ENCODE data around the gene CHPF2.

The CHPF2 gene

DNA sequence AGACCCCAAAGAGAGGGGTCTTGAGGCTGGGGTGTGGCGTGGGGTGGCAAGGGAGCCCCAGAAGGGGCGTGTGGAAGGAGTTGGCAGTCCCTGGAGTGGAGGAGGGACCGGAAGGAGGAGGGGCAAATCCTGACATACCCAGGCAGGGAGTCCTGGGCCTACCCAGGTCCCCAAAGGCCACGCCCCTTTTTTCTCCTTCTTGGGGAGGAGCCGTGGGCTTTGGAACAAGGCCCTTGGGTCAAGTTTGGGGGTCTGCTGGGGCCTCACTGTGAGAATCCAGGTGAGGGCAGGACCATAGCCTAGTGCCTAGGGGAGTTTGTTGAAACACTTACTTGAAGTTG lies 17.4 kb downstream of the CHPF2 start:
- H3K9me3 ChIP-seq (ENCODE audit: control insufficient read depth in 1 of 2, low read length in 2 of 2): no peaks in the 10 kb centered on the region
- peak overlapping the region; percentile 56 for H3K27ac ChIP-seq (ENCODE audit: low read length)
- peaks cover 3 to 68% of the 10 kb centered on the region in 2 donors for H3K4me1 ChIP-seq (ENCODE audit: control insufficient read depth in 1 of 2, insufficient read depth in 2 of 2, low read length in 2 of 2)
- H3K36me3 ChIP-seq (ENCODE audit: control insufficient read depth in 1 of 2, insufficient read depth in 2 of 2, low read length in 2 of 2): no peaks in the 10 kb centered on the region
- peak overlapping the region; percentile 33 to 56 for H3K4me3 ChIP-seq (ENCODE audit: low read depth in 1 of 2, low read length in 2 of 2)
- peaks cover 14% of the 10 kb centered on the region for H3K27me3 ChIP-seq (ENCODE audit: low read depth, low read length)

DNA sequence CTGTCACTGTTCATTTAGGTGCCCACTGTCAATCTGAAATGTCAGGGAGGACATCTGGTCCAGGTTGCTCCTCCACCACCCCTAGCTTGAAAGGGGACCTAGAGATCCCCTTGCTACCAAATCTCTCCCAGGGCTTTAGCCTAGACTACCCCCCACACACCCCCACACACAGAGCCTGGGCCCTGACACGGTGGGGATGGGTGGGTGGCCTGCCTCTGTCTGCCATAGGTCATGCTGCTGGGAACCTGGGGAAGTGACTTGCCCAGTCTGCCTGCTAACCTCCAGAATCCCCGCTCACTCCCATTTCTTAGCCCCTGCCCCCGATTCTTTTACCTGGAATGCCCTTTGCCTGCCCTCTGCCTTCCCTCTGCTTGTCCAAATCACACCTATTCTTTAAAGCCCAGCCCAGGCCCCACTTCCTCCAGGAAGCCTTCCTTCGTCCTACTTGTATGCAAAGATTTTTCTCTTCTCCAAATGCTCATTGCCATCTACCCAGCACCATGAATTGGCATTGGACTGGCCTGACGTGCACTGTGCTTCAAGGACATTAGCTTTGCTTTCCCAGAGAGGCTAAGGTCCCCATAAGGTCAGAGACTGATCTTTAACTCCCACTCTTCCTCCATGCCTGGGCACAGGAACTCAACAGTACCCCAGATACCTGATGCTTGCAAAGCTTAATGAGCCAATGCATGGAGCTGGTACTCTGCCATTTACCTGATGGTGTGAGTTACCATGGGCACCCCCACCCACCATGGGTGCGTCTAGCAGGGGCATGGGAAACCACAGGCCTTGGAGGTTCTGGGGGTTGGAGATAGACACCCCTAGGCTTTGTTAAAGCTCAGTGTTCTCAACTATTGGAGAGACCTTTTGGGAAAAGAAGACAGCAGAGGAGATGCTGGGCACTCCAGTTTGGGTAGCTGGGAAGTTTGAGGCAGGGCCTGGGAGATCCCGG lies 18.2 kb downstream of the CHPF2 start:
- H3K36me3 ChIP-seq (ENCODE audit: control insufficient read depth in 1 of 2, insufficient read depth in 2 of 2, low read length in 2 of 2): no peaks in the 10 kb centered on the region
- no peaks in the 10 kb centered on the region for H3K9me3 ChIP-seq (ENCODE audit: control insufficient read depth in 1 of 2, low read length in 2 of 2)
- H3K4me3 ChIP-seq (ENCODE audit: low read depth in 1 of 2, low read length in 2 of 2): peak overlapping the region in 1 of 2 donors; percentile 64
- H3K27ac ChIP-seq (ENCODE audit: low read length): peak overlapping the region; percentile 82
- H3K4me1 ChIP-seq (ENCODE audit: control insufficient read depth in 1 of 2, insufficient read depth in 2 of 2, low read length in 2 of 2): peaks cover 3 to 60% of the 10 kb centered on the region in 2 donors
- peaks cover 8% of the 10 kb centered on the region for H3K27me3 ChIP-seq (ENCODE audit: low read depth, low read length)

DNA sequence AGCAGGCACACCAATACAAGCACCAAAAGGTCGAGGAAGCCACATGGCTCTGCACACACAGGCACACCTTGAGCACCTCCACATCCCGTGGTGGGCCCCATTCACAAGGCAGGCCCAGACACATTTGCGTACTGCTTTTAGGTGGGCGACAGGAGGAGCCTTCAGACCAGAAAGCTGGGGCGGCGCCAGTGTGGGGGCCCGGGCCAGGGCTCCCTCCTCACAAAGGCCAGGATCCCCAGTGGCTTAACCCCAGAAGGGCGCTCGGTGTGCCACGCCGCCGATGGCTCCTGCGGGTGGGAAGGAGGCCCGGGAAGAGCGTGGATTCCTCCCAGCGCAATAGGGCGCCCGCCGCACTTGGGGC lies 19.0 kb downstream of the CHPF2 start:
- Histone ChIP-seq H3K4me3 (ENCODE audit: low read depth in 1 of 2, low read length in 2 of 2) (peak overlapping the region; percentile 37 to 64), H3K27me3 (ENCODE audit: low read depth, low read length) (peaks cover under 1% of the 10 kb centered on the region), H3K4me1 (ENCODE audit: control insufficient read depth in 1 of 2, insufficient read depth in 2 of 2, low read length in 2 of 2) (peaks cover 3 to 52% of the 10 kb centered on the region in 2 donors), H3K27ac (ENCODE audit: low read length) (peak overlapping the region; percentile 82), H3K36me3 (ENCODE audit: control insufficient read depth in 1 of 2, insufficient read depth in 2 of 2, low read length in 2 of 2) (no peaks in the 10 kb centered on the region), H3K9me3 (ENCODE audit: control insufficient read depth in 1 of 2, low read length in 2 of 2) (no peaks in the 10 kb centered on the region)

DNA sequence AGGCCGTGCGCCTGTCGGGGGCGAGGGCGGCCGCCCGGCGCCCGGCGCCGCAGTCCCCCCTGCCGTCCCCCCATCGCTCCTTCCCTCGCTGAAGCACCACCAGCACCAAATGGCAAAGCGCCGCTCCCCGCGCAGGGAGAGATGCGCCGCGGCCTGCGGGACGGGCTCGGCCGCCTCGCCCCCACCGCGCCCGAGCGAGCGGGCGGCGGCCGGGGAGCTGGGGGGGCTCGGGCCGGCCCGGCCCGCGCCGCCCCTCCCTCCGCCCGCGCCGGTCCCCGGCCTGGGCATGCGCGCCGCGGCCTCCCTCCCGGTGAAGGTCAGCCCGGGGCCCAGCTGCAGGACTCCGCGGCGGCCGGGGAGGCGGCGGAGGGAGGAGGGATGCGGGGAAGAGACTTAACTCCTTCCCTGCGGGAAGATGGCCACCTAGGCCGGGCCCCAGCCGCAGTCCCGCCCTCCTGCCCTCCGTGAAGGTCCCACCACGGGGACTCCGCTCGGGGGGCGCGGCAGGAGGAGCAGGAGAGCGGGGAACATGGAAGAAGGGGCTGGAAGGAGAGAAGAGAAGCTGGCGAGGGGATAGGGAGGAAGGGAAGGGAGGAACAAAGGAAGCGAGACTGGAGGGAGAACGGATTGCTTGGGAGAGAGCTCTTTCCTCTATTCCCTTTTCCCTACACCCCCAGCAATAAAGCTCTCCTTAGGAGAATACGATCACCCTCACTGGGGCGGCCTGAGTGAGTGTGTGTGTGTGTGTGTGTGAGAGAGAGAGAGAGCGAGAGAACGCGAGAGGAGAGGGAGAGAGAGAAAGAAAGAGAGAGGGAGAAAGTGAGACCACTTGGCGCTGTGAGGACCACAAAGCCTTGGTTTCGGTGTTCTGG lies 19.6 kb downstream of the CHPF2 start:
- Histone ChIP-seq H3K27ac (ENCODE audit: low read length) (peak overlapping the region; percentile 82), H3K4me3 (ENCODE audit: low read depth in 1 of 2, low read length in 2 of 2) (peak overlapping the region; percentile 49 to 64), H3K27me3 (ENCODE audit: low read depth, low read length) (no peaks in the 10 kb centered on the region), H3K4me1 (ENCODE audit: control insufficient read depth in 1 of 2, insufficient read depth in 2 of 2, low read length in 2 of 2) (peaks cover 0 to 46% of the 10 kb centered on the region in 2 donors), H3K36me3 (ENCODE audit: control insufficient read depth in 1 of 2, insufficient read depth in 2 of 2, low read length in 2 of 2) (no peaks in the 10 kb centered on the region), H3K9me3 (ENCODE audit: control insufficient read depth in 1 of 2, low read length in 2 of 2) (no peaks in the 10 kb centered on the region)

DNA sequence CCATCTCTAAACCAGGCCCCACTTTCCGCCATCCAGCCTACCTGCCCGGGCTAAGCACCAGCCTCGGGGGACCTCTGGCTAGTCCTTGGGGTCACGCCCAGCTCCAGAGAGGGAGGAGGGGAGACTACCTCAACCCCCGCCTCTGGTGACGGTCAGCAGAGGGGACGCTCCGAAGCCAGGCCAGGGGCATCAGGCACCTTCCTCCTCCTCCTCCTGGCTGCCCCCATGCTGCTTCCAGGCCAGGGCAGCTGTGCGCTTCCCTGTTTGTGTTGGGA lies 20.2 kb downstream of the CHPF2 start:
- H3K36me3 ChIP-seq (ENCODE audit: control insufficient read depth in 1 of 2, insufficient read depth in 2 of 2, low read length in 2 of 2): no peaks in the 10 kb centered on the region
- H3K9me3 ChIP-seq (ENCODE audit: control insufficient read depth in 1 of 2, low read length in 2 of 2): no peaks in the 10 kb centered on the region
- H3K4me3 ChIP-seq (ENCODE audit: low read depth in 1 of 2, low read length in 2 of 2): peak overlapping the region; percentile 49 to 64
- peaks cover 0 to 40% of the 10 kb centered on the region in 2 donors for H3K4me1 ChIP-seq (ENCODE audit: control insufficient read depth in 1 of 2, insufficient read depth in 2 of 2, low read length in 2 of 2)
- H3K27me3 ChIP-seq (ENCODE audit: low read depth, low read length): no peaks in the 10 kb centered on the region
- H3K27ac ChIP-seq (ENCODE audit: low read length): peak overlapping the region; percentile 70

DNA sequence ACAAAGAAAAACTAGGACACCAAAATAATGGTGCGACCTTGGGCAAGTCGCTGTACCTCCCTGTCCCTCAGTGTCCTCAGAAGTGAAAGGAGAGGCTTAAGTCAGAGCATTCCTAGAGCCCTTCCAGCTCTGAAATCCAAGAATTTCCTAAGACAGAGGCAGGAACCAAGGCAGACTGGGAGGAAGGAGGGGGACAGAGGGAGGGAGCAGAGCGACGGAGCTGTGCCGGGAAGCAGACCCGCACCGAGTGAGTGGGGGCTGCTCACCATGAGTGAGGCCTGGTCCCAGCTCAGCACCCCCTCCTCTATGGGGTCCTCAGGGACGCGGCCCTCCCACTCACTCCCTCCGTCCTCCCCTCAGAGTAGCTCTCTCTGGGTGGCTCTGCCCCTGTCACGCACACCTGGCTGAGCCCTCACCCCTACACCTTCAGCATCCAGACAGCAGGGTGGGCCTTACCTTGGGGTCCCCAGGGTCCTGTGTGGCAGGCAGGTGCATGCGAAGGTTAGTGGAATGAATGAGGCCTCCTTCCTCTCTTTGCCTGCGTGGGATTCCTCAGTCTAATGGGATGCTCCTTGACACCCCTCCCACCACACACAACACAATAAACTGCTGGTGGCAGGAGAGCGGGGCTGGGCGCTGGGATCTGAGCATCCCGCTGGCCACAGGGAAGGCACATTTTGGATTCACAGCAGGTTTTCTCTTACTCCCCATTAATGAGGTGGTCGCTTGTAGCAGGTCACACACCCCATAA lies 20.9 kb downstream of the CHPF2 start:
- no peaks in the 10 kb centered on the region for H3K9me3 ChIP-seq (ENCODE audit: control insufficient read depth in 1 of 2, low read length in 2 of 2)
- peaks cover 0 to 34% of the 10 kb centered on the region in 2 donors for H3K4me1 ChIP-seq (ENCODE audit: control insufficient read depth in 1 of 2, insufficient read depth in 2 of 2, low read length in 2 of 2)
- H3K36me3 ChIP-seq (ENCODE audit: control insufficient read depth in 1 of 2, insufficient read depth in 2 of 2, low read length in 2 of 2): no peaks in the 10 kb centered on the region
- peak overlapping the region; percentile 70 for H3K27ac ChIP-seq (ENCODE audit: low read length)
- H3K4me3 ChIP-seq (ENCODE audit: low read depth in 1 of 2, low read length in 2 of 2): peak overlapping the region; percentile 49 to 64
- H3K27me3 ChIP-seq (ENCODE audit: low read depth, low read length): no peaks in the 10 kb centered on the region

DNA sequence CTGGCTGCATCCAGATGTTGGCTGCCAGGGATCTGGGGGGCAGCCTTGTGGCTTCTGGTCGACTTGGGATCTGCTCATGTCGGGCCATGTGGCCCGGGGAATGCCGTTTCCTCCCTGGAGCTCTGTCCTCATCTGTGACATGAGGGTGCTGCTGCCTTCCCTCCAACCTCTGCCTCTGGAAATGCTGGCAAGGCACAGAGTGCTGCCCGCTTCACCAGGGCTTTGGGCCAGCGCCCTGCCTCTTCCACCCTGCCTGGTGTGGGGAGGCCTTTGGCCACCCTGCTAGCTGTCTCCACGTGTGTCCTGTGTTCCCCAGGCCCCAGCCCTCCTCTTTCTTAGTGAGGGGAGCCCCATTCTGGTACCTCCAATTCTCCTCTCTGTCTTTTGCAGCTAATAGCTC lies 22.0 kb downstream of the CHPF2 start:
- Histone ChIP-seq H3K27ac (ENCODE audit: low read length) (no peak overlapping the region), H3K36me3 (ENCODE audit: control insufficient read depth in 1 of 2, insufficient read depth in 2 of 2, low read length in 2 of 2) (no peaks in the 10 kb centered on the region), H3K27me3 (ENCODE audit: low read depth, low read length) (no peaks in the 10 kb centered on the region), H3K9me3 (ENCODE audit: control insufficient read depth in 1 of 2, low read length in 2 of 2) (no peaks in the 10 kb centered on the region), H3K4me3 (ENCODE audit: low read depth in 1 of 2, low read length in 2 of 2) (no peak overlapping the region), H3K4me1 (ENCODE audit: control insufficient read depth in 1 of 2, insufficient read depth in 2 of 2, low read length in 2 of 2) (peaks cover 0 to 32% of the 10 kb centered on the region in 2 donors)

DNA sequence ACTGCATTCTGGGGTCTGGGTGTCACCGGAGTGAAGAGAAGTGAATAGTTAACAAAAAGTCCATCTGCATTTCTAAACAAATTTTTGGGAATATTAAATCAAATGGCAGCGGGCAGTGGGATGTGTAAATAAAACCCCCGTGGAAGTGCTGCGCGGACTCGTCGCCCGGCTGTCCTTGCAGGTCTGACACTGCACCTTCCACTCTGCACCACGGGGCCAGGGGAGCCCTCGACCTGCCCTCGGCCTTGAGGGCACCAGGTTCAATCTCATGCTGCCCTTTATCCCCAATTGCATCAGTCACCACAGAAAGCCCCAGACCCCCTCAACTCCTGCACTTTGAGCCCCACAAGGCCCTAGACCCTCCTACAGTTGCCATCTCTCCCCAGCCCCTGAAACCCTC lies 22.6 kb downstream of the CHPF2 start:
- no peak overlapping the region for H3K27ac ChIP-seq (ENCODE audit: low read length)
- H3K36me3 ChIP-seq (ENCODE audit: control insufficient read depth in 1 of 2, insufficient read depth in 2 of 2, low read length in 2 of 2): no peaks in the 10 kb centered on the region
- H3K4me3 ChIP-seq (ENCODE audit: low read depth in 1 of 2, low read length in 2 of 2): no peak overlapping the region
- H3K4me1 ChIP-seq (ENCODE audit: control insufficient read depth in 1 of 2, insufficient read depth in 2 of 2, low read length in 2 of 2): peaks cover 0 to 27% of the 10 kb centered on the region in 2 donors
- H3K27me3 ChIP-seq (ENCODE audit: low read depth, low read length): no peaks in the 10 kb centered on the region
- H3K9me3 ChIP-seq (ENCODE audit: control insufficient read depth in 1 of 2, low read length in 2 of 2): no peaks in the 10 kb centered on the region

DNA sequence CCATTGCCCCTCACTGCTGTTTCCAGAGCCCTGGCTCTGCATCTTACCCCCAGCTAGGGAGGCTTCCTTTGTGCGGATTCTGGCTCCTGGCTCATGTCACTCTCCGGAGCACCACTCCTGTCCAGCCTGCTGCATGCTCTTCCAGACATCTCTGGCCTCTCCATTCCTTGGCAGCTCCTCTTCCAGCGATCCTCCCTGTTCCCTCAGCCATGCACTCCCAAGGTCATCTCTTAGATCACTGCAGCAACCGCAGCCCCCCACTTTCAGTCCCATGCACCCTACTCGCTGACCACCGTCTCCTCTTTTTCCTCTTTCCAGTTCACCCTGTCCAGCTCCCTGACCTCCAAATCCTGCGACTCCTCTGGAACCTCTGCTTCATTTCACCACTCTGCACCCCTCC lies 23.1 kb downstream of the CHPF2 start:
- Histone ChIP-seq H3K36me3 (ENCODE audit: control insufficient read depth in 1 of 2, insufficient read depth in 2 of 2, low read length in 2 of 2) (no peaks in the 10 kb centered on the region), H3K4me1 (ENCODE audit: control insufficient read depth in 1 of 2, insufficient read depth in 2 of 2, low read length in 2 of 2) (peaks cover 0 to 22% of the 10 kb centered on the region in 2 donors), H3K27ac (ENCODE audit: low read length) (no peak overlapping the region), H3K4me3 (ENCODE audit: low read depth in 1 of 2, low read length in 2 of 2) (no peak overlapping the region), H3K9me3 (ENCODE audit: control insufficient read depth in 1 of 2, low read length in 2 of 2) (no peaks in the 10 kb centered on the region), H3K27me3 (ENCODE audit: low read depth, low read length) (no peaks in the 10 kb centered on the region)

DNA sequence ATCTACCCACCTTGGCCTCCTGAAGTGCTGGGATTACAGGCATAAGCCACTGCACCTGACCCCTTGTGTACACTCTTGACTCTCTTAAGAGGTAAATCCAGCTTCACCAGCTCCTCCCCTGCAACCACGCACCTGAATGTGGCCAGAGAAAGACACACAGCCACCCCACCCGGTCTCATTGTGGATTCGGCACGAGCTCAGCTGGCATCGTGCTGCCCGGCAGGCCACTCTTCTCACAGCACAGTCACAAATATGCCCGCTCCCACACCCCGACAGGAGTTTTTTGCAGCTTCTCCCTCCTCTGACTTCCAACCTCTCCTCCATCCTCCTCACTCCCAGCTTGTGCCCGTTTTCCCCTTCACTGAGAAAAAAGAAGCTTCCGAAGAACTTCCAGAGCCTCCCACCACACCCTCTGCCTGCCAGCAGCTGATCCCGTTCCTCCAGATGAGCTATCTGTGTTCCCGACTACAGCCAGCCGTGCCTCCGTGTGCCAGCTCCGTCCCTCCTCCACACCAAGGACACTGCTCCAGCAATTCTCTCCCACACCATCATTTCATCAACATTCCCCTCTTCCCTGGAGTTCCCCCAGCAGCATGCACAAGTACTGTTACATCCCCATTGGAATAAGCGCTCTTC lies 24.2 kb downstream of the CHPF2 start:
- Histone ChIP-seq H3K27ac (ENCODE audit: low read length) (no peak overlapping the region), H3K27me3 (ENCODE audit: low read depth, low read length) (no peaks in the 10 kb centered on the region), H3K9me3 (ENCODE audit: control insufficient read depth in 1 of 2, low read length in 2 of 2) (no peaks in the 10 kb centered on the region), H3K4me1 (ENCODE audit: control insufficient read depth in 1 of 2, insufficient read depth in 2 of 2, low read length in 2 of 2) (peaks cover 0 to 10% of the 10 kb centered on the region in 2 donors), H3K4me3 (ENCODE audit: low read depth in 1 of 2, low read length in 2 of 2) (no peak overlapping the region), H3K36me3 (ENCODE audit: control insufficient read depth in 1 of 2, insufficient read depth in 2 of 2, low read length in 2 of 2) (no peaks in the 10 kb centered on the region)
